COLO668 (cell line): Measurements from ENCODE around the gene TNFSF9.
"Not testable (repeated sequence)": the region's sequence is repeated elsewhere in the genome, so short reads cannot be mapped to it uniquely, and the experiment has no call there.

ENCODE experiments used
- DNase-seq: peaks from one replicate; lab custom pipeline; 2025; ENCODE audit not compliant: unreplicated experiment; lab: John Stamatoyannopoulos, UW

The TNFSF9 gene

DNA sequence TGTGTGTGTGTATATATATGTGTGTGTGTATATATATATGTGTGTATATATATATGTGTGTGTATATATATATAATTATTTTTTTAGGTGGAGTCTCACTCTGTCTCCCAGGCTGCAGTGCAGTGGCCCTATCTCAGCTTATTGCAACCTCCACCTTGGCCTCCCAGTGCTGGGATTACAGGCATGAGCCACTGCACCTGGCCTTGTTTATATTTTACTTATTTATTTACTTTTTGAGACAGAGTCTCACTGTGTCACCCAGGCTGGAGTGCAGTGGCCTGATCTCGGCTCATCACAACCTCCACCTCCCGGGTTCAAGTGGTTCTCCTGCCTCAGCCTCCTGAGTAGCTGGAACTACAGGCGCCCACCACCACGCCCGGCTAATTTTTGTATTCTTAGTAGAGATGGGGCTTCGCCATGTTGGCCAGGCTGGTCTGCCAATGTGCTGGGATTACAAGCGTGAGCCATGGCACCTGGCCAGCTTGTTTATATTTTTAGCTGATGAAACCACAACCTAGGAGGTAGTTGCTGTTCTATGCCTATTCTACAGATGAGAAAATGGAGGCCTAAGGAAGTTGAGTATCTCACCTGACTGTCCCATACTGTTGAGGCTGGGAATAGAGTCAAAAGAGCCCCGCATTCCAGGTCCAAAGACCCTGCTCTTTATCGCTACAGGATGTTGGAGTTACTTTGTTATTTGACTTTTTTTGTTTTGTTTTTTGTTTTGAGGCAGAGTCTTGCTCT lies 22.6 kb upstream of the TNFSF9 start:
- DNase-seq, result not testable (repeated sequence)

DNA sequence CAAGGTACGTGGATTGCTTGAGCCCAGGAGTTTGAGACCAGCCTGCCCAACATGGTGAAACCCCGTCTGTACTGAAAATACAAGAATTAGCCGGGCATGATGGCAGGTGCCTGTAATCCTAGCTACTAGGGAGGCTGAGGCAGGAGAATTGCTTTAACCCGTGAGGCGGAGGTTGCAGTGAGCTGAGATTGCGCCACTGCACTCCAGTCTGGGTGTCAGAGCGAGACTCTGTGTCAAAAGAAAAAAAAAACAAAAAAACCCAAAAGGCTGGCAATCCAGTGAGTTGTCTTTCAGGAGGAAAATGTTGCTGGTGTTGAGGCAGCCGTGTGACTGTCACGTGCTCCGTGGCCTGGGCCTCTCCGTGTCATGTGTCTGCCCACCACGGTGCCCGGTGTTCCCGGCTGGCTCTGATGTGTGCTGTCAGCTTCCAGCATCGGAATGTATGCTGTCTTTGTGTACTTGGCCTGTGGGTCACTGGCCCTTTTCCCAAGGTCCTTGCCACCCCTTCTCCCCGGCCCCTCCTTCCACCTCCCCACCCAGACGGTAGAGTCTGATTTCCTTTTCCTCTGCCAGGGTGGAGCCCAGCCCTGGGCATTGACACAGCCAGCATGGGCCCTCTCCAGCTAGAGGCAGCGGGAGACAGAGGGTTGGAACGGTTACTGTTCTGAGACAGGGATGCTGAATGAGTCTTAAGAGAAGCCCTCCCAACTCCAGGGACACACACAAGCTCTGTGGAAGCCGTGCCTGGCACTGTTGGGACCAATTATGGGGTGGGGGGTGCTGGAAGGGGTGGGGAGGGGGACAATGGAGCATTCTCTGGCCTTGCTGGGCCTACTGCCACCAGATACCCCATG lies 21.5 kb upstream of the TNFSF9 start:
- no peak for DNase-seq

DNA sequence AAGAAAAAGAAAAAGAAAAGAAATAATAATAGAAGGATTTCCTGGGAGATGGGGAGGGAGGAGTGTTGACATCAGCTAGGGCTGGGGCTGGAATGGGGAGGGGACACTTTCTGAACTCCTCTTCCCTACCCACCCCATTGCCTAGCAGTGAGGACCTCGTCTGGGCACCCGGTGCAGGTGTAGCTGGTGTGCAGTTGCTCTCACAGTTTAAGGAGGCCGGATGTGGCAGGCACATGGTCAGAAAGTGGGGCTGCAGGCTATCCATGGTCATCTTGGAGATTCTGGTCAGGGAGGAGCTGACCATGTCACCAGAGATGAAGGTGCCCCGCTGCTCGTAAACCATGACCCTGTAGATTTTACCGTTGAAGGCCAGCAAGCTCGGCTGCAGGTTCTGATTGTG lies 20.2 kb upstream of the TNFSF9 start:
- DNase-seq, result no peak

DNA sequence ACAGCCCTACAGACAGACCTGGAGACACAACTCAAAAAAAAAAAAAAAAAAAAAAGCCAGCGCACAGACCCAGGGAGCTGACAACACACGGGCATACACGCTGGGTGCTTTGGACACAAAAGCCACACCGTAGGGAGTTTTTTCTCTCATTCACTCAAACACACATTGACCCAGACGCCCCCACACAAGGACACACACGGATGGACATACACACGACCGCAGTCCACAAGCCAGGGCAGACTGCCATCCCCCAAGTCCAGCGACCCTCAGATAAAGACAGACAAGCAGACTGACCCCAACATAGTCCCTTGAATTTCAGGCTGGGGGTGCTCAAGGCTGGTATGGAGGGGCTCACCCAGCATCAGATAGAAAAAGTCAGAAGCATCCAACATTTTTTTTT lies 16.7 kb upstream of the TNFSF9 start:
- no peak for DNase-seq

DNA sequence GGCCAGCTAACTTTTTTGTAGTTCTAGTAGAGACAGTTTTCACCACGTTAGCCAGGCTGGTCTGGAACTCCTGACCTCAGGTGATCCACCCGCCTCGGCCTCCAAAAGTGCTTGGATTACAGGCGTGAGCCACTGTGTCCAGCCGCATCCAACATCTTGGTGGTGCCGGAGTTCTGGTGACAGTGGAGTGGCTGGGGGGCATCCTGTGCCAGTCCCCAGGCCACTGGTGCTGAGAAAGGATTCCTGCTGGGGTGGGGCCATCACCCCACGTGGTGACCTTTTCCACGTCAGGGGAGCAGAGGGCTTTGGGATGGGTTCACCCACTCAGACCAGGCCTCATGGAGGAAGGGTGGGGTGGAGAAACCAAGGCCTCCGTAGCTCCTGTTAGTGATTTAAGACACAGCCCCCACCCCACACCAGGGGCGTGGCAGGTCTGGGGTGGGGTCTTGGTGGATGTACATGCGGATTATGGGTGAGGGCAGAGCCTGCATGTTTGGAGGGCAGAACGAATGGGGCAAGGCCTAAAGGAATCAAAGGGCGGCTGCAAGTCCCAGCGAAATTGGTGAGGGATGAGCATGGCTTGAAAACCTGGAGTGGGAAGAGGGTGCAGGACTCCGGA lies 15.8 kb upstream of the TNFSF9 start:
- no peak for DNase-seq

DNA sequence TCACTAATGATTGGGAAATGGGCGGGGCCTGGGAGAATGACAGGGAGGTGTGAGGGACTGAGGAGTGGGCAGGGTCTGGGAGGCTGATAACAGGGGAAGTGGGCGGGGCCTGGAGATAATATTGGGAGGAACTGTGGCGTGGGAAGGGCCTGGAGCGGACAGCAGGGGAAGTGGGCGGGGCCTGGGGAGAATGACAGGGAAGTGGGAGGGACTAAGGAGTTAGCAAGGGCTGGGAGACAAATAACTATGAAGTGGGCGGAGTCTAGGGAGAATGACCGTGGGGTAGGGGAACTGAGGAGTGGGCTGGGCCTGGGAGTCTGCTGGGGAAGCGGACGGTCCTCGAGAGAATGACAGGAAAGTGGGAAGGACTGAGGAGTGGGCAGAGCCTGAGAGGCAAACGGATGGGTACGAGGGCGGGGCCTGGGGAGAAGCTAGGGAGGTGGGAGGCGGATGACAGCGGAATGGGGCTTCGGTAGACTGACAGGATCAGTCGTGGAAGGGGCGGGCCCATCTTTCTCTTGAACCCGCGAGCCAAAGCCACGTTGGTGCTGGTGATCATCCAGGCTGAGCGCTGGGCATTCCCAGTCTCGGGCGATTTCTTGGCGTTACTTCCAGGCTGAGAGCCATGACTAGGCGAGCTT lies 14.7 kb upstream of the TNFSF9 start:
- peak; percentile 45 for DNase-seq

DNA sequence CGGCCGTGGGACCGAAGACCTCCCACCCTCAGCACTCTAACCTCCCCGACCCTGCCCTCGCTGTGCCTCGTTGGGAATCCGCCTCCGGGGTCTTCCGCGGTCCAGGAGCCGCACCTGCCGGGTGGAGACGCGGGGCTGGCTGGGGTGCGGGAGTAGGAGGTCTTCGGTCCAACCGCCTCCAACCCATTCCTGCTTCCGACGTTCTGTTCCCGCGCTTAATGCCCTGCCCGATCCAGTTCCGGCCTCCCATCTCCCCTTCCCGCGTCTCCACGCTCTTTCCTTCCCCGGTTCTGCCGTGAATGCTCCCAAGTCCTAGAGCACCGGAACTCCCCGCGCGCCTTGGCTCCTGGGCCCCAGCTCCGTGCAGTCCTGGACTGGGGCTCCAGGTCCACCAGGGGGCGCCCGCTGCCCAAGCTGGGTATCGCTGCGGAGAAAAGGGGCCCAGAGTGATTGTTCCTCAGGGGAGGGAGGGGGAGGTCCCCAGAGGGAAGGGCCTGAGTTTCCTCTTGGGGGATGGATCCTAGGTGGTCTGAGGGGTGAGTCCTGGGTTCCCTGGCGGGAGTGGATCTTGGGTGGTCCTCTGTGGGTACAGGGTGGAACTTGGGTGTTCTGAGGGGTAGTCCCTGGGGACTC lies 14.1 kb upstream of the TNFSF9 start:
- peak; percentile 84 for DNase-seq

DNA sequence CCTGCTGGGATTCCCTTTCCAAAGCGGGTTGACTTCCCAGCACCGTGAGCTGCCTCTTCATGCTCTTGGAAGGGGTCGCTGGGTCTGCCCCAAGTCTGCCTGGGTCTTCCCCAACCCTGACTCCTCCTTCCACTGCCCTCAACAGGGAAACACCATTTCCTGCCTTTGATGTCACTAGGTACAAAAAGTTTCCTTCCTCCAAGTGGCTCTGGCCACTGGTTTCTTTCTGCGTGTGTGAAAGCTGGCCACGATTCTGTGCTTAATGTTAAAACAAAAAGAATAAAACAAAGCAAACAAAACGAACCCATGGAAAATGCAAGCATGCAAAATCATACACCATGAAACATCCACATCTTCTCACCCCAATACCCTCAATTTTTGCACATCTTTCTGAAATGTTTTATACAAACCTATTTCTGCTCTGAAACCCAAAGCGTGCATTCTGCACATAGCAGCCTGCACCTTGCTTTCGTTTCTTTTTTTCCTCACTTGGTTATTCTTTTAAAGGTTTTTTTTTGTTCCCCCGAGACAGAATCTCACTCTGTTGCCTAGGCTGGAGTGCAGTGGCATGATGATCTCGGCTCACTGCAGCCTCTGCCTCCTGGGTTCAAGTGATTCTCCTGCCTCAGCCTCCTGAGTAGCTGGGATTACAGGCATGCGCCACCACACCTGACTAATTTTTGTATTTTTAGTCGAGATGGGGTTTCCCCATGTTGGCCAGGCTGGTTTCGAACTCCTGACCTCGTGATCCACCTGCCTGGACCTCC lies 12.5 kb upstream of the TNFSF9 start:
- no peak for DNase-seq

DNA sequence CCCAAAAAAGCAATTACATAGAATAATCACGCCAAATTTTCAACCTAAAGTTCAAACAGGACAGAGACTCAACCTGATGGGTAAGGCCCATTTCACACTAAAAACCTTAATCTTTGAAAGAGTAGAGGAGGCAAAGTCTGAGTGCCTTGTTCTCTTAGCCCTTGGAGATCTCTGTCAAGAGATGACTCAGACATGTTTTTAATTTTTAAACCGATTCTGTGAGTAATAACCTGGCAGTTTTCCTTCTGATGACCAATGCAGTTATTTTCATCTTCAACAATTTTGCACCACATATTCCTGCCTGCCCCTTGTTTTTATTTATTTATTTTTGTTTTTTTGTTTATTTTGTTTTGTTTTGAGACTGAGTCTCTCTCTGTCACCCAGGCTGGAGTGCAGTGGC lies 11.5 kb upstream of the TNFSF9 start:
- DNase-seq, result no peak

DNA sequence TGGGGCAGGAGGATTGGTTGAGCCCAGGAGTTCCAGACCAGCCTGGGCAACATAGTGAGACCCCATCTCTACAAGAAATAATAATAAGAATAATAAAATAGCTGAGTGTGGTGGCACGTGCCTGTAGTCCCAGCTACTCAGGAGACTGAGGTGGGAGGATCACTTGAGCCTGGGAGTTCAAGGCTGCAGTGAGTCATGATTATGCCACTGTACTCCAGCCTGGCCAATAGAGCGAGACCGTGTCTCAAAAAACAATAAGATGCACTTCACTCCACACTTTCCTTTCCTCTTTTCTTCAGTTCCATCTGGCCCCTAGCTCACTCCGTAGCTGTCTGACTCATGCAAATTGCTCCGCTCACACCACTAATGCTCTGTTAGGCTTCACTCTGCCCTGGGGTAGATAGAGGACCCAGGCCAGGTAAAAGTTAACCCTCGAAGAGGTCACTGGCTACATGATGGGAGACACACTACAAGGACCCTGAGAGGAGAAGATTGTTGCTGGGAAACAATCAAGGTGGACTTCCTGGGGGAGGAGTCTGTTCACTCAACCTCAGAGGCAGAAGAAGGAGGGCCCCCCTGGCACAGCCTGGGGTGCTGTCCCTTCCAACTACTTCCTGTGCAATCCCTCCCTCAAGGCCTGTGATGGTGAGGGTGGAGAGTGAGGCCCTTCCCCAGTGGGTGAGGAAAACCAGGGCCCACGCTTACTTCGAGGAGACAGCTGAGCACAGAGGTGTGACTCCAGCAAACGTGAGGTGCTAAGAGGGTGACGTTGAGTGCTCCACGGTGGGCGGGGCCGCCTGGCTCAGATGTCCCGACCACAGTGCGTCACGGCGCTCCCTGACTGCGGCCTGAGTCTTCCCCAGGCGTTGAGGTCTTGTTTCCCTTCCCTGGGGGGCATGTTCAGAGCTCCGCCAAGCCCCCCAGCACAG lies 8.8 kb upstream of the TNFSF9 start:
- DNase-seq, result no peak

DNA sequence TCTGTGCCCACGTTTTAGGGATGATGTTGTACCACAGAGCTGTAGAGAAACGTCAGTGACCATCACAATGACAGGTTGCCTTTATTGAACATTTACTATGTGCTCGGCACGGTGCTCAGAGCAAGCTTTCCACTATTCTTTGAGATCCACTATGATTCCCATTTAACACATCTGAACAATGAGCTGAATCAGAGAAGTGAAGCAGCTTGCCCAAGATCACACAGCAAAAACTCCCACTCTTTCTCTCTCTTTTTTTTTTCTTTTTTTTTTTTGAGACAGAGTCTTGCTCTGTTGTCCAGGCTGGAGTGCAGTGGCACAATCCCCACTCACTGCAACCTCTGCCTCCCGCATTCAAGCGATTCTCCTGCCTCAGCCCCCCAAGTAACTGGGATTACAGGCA lies 8.1 kb upstream of the TNFSF9 start:
- DNase-seq, result no peak

DNA sequence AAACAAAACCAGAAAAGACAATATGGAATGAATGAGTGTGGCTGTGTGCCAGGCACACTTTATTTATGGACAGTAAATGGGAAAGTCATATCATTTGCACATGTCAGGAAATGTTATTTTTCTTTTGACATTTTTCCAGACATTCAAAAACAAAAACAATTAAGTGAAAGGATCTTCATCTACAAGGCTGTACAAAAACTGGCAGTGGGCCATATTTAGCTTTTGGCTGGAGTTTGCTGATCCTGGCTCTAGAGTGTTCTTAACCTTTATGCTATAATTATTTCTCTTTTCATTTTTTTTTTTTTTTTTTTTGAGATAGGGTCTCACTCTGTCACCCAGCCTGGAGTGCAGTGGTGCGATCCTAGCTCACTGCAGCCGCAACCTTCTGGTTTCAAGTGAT lies 6.5 kb upstream of the TNFSF9 start:
- no peak for DNase-seq

DNA sequence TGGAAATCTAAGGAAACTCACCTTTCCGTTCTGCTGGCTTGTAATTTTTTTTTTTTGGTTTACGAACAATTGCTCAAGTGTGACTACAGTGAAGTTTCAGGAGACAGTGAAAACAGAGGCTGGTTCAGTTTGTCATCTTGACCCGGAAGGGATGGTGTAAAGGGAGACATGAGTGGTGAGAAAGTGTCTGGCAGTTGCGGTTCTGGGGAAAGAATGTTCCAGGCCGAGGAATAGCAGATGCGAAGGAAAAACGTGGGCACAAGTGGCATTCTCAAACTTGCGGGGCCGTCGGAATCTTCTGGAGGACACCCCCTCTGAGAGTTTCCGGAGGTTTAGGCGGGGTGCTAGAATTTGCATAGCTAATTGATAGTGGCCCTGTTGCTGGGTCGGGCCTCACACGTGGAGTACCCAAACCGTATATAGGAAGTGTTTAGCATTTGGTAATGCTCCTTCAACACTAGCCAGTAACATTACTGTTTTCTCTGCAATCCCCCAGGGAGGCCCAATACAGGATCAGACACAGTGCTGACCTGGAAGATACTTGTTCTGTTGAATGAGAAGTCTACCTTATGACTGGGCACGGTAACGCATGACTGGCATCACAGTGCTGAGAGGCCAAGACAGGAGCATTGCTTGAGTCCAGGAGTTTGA lies 2.8 kb upstream of the TNFSF9 start:
- no peak for DNase-seq

DNA sequence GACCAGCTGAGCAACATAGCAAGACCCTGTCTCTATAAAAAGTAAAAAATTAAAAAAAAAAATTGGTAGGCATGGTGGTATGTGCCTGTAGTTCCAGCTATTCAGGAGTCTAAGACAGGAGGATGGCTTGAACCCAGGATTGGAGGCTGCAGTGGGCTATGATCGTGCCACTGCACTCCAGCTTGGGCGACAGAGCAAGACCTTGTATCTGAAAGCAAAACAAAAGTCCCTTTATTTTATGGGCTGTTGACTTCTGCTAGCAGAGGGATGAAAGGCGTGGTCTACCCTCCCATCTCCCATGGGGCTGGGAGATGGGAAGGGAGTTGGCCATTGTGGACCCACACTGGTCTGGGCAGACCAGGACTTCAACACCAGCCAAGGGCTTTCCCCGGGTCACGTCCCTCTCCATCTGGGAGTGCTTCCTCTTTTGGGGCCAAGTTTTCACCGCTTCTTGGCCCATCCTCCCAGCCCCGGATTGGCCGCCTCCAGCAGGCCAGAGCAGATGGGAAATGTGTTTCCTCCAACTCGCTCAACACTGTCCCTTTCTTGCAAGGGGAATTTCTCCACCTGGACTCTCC lies 2.2 kb upstream of the TNFSF9 start:
- no peak for DNase-seq

DNA sequence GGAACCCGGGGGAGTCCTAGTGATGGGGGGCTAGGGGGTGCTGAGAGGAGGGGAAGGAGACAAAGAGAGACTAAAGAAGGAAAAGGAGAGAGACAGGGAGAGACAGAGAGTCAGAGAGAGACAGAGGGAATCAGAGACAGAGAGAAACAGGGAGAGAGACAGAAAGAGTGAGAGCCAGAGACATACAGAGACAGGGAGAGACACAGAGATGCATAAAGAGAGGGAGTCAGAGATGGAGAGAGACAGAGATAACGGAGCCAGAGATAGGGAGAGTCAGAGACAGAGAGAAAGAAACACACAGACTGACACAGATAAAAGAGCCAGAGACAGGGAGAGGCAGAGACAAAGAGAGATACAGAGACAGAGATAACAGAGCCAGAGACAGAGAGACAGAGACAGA lies 1.5 kb upstream of the TNFSF9 start:
- no peak for DNase-seq

DNA sequence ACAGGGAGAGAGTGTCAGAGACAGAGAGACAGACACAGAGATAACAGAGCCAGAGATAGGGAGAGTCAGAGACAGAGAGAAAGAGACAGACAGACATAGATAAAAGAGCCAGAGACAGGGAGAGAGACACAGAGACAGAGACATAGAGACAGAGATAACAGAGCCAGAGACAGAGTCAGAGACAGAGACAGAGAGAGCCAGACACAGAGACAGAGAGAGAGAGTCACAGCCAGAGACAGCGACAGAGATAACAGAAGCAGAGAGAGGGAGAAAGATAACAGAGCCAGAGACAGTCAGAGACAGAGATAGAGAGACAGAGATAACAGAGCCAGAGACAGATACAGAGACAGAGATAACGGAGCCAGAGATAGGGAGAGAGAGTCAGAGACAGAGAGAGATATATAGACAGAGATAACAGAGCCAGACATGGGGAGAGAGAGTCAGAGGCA lies 865 bp upstream of the TNFSF9 start:
- DNase-seq, result no peak

DNA sequence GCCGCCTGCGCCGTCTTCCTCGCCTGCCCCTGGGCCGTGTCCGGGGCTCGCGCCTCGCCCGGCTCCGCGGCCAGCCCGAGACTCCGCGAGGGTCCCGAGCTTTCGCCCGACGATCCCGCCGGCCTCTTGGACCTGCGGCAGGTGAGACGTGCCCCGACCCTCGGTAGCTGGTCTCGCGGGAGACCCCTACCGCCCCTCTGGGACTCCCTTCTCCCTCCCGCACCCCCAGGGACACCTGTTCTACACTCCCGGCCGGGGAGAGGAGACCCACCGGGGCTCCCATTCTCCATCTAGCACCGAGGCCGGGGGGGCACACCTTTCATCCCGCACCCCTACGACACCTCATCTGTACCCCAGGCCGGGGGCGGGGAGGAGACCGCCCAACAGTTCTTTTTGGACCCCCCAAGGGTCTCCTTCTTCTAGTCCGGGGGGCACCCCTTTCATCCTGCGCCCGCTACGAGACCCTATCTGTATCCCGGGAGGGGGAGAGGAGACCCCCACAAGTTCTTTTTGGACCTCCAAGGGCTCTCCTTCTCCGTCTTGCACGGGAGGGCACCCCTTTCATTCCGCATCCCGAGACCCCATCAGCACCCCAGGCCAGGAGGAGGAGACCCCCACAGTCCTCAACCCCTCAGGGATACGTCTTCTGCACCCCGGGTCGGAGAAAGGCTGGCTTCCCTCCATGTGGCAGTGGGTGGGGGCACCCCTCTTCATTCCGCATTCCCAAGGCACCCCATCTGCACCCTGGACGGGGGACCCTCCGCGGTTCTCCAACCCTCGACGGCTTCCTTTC lies 533 bp downstream of the TNFSF9 start:
- DNase-seq, result no peak

DNA sequence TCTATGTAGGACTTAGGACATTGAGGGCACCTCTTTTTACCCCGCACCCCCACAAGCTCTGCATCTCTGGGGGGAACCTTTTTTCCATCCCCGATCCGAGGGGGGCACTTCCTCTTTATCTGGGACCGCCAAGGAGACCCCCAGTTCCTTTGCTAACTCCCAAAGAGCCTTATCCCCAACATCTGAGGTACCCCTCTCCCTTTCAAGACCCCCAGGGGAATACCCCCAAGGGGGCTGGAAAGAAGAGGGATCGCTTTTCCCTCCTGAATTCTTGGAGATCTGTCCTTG lies 1.1 kb downstream of the TNFSF9 start:
- no peak for DNase-seq
